Gastroesophageal sphincter (tissue), 4 donors: ENCODE results near the gene MBD6. TPM values are rescaled to one million over a fixed set of nuclear protein-coding genes. Genes with fewer than 3 reads are reported as not detected.

Experiments used
- ATAC-seq: fragments of 150-250 bp; one replicate; pipeline ENCODE4 v1.9.1; 2016; ENCODE audit warnings: mild to moderate bottlenecking, moderate library complexity
- H3K27ac ChIP-seq, 4 donors: fragments of 200-600 bp; sonication (generic) in 3 of 4; 1 replicate in 3 of 4; 2 replicates in 1 of 4; pipeline ENCODE4 v1.5.1; 2016 to 2019
- H3K27me3 ChIP-seq: fragments of 200-600 bp; sonication (generic); one replicate; pipeline ENCODE4 v1.5.1; 2019
- H3K36me3 ChIP-seq, 2 donors: fragments of 200-600 bp; sonication (generic); one replicate each; pipeline ENCODE4 v1.5.1; 2019; ENCODE audit warnings: control low read depth in 1 of 2
- H3K4me1 ChIP-seq, 3 donors: fragments of 200-600 bp; sonication (generic); 1 replicate in 2 of 3; 2 replicates in 1 of 3; pipeline ENCODE4 v1.5.1; 2016 to 2019; ENCODE audit warnings: control low read depth in 2 of 3
- H3K4me3 ChIP-seq, 2 donors: fragments of 200-600 bp; sonication (generic); one replicate each; pipeline ENCODE4 v1.5.1; 2019; ENCODE audit warnings: mild to moderate bottlenecking in 1 of 2, moderate library complexity in 1 of 2
- H3K9me3 ChIP-seq, 3 donors: fragments of 200-600 bp; sonication (generic); one replicate each; pipeline ENCODE4 v1.5.1; 2017 to 2019; ENCODE audit warnings: control low read depth in 2 of 3
- CTCF ChIP-seq, 4 experiments: fragments of 200-600 bp in 2 of 4; fragments of 450-650 bp in 2 of 4; sonication (generic) in 1 of 4; IDR thresholded peaks; one replicate each; pipeline ENCODE4 v1.5.1; 2017 to 2019; ENCODE audit warnings: antibody characterized with exemption in 4 of 4, mild to moderate bottlenecking in 2 of 4, moderate library complexity in 2 of 4
- EP300 ChIP-seq: sonication (generic); formaldehyde crosslinking; IDR thresholded peaks from one replicate; pipeline ENCODE4 v1.6.1; 2017; ENCODE audit warnings: antibody characterized with exemption, mild to moderate bottlenecking
- POLR2A ChIP-seq, 2 donors: fragments of 450-650 bp; IDR thresholded peaks; one replicate each; pipeline ENCODE4 v1.6.1; 2017; ENCODE audit warnings: antibody characterized with exemption in 2 of 2, mild to moderate bottlenecking in 2 of 2, moderate library complexity in 1 of 2
- POLR2AphosphoS5 ChIP-seq: sonication (generic); formaldehyde crosslinking; IDR thresholded peaks from one replicate; pipeline ENCODE4 v1.6.1; 2017; ENCODE audit warnings: antibody characterized with exemption
- WGBS, 2 donors: methylation state at CpG; one replicate each; pipeline ENCODE4 v1.1.5; 2018; ENCODE audit warnings: low coverage in 1 of 2; 5-methylcytosine and 5-hydroxymethylcytosine counted together
- total RNA-seq, 4 donors: library from RNA; depleted of rRNA; stranded (reverse); fragments of >200 nt; gene quantifications; one replicate each; pipeline ENCODE4 v1.1.0, GENCODE V29; 2016

MBD6 gene
- total RNA-seq, 4 donors from 2014 or later, result 8.9 to 22.6 (median 19.7) TPM

GRCh38 chr12:57525615-57526383 is 3.2 kb downstream of the MBD6 start:
- no peak for TF ChIP-seq POLR2A (IDR thresholded peaks at IDR 0.05)
- TF ChIP-seq CTCF (IDR thresholded peaks at IDR 0.05), result no peak
- TF ChIP-seq EP300, result no peak
- no peak for TF ChIP-seq POLR2AphosphoS5
- WGBS, 2 donors, result 69 to 78% methylated on average over 6 to 12 of the region's 16 CpGs
- Histone ChIP-seq H3K27me3 (no peaks in the 10 kb centered on the region), H3K27ac (peak overlapping the region in 3 of 4 donors; percentile 1 to 98 (median 97)), H3K9me3 (no peaks in the 10 kb centered on the region), H3K4me1 (peaks cover 0 to 64% (median 32%) of the 10 kb centered on the region in 3 donors), H3K36me3 (peaks cover 0 to 70% of the 10 kb centered on the region in 2 donors), H3K4me3 (no peak overlapping the region)
- ATAC-seq, result no peak

- H3K4me3 ChIP-seq, result no peak overlapping the region
- H3K27ac ChIP-seq, result peak overlapping the region in 2 of 4 donors; percentile 4 to 98
- WGBS, 2 donors, result 83% methylated on average over 1 of the region's 4 CpGs; no CpG with 5 or more reads in 1 of the 2 donors
- no peaks in the 10 kb centered on the region for H3K27me3 ChIP-seq
- peaks cover 0 to 78% of the 10 kb centered on the region in 2 donors for H3K36me3 ChIP-seq
- TF ChIP-seq POLR2A (IDR thresholded peaks at IDR 0.05) (no peak), CTCF (IDR thresholded peaks at IDR 0.05) (no peak), POLR2AphosphoS5 (no peak)
- ATAC-seq, result no peak
- peaks cover 0 to 56% (median 24%) of the 10 kb centered on the region in 3 donors for H3K4me1 ChIP-seq
- H3K9me3 ChIP-seq, result no peaks in the 10 kb centered on the region
Measured at GRCh38 chr12:57526477-57527126, 4.0 kb downstream of the MBD6 start.

- no peak for TF ChIP-seq POLR2AphosphoS5
- no peak for TF ChIP-seq POLR2A (IDR thresholded peaks at IDR 0.05)
- TF ChIP-seq CTCF (IDR thresholded peaks at IDR 0.05), result no peak
- TF ChIP-seq EP300, result no peak
- Histone ChIP-seq H3K9me3 (no peaks in the 10 kb centered on the region), H3K4me1 (peaks cover 0 to 50% (median 18%) of the 10 kb centered on the region in 3 donors), H3K4me3 (no peak overlapping the region), H3K27me3 (no peaks in the 10 kb centered on the region), H3K27ac (peak overlapping the region in 1 of 4 donors; percentile 38), H3K36me3 (peaks cover 0 to 84% of the 10 kb centered on the region in 2 donors)
- 68 to 70% methylated on average over 2 to 3 of the region's 5 CpGs for WGBS, 2 donors
- ATAC-seq, result no peak
Measured at GRCh38 chr12:57527184-57527583, 4.6 kb downstream of the MBD6 start.

GRCh38 chr12:57528176-57528575 is 5.6 kb downstream of the MBD6 start:
- Histone ChIP-seq H3K4me3 (no peak overlapping the region), H3K36me3 (peaks cover 0 to 93% of the 10 kb centered on the region in 2 donors), H3K27ac (no peak overlapping the region), H3K27me3 (no peaks in the 10 kb centered on the region), H3K4me1 (peaks cover 0 to 47% (median 18%) of the 10 kb centered on the region in 3 donors), H3K9me3 (no peaks in the 10 kb centered on the region)
- whole genome bisulfite sequencing, 2 donors, result no CpG with 5 or more reads among the region's 12 CpGs
- ATAC-seq, result no peak
- no peak for TF ChIP-seq CTCF (IDR thresholded peaks at IDR 0.05)
- no peak for TF ChIP-seq POLR2AphosphoS5
- TF ChIP-seq POLR2A (IDR thresholded peaks at IDR 0.05), result no peak
- no peak for TF ChIP-seq EP300
